Measurements from ENCODE around the gene PCNX2.

PCNX2 gene

DNA sequence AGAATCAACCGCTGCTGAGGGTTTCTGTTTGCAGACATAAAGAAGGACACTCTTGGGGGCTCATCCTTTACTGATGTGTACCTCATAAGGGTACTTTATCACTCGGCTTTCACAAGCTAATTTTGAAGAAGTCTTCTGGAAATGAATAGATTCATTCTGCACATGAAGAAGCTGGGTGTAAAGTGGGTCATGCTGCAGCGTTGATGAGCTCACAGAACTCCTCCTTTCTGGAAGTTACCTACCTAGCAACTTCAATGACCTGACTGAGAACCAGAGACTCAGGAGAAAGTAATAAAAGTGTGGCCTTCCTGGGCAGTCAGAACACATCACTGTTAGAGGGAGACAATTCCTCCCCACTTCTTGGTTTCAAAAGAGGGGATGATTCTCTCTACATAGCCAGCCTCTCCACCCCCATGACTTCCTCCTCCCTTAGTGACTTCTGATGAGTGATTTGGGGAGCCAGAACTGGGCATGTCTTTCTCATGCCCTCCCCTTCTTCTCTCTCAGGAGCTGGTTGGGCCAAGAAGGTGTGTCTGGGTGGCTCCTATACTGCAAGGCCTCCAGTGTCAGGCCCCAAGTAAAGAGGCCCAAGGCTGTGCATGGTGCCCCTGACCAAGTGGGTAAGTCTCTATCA is 27.0 kb downstream of the PCNX2 start:
- no peak for DNase-seq

DNA sequence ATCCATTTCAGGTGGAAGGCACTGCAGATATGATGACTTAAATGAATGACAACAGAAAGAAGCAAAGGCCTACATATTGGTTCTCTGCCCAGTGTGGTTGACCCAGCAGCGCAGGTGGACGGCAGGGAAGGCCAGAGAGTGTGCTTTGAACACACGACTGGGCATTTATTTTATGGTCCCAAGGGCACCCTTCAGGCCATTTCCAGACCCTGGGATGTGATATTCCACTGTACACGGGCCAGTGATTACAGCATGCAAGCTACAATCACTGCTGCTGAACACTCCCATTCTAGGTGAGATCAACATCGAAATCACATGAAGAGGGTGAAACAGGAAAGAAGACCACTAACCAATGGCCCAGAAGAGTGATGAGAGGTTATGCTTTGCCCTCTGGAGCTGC is 33.8 kb downstream of the PCNX2 start:
- no peak for DNase-seq

DNA sequence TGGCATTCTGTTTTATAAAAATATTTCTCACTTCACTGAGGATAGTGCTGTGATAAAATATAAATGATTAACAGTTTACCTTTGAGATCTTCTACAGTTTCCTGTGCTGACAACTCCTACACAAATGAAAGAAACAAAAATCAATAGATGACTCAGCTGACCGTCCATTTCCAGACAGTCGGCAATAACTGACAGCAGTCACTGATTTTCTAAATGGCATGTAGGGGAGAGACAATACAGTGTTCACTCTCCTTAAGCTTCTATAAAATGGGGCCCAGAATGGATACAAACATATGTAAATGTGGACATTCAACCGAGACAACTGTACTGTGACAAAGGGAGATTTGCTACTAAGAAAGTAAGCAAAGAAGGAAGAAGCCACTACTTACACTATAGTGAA is 34.3 kb downstream of the PCNX2 start:
- no peak for DNase-seq

DNA sequence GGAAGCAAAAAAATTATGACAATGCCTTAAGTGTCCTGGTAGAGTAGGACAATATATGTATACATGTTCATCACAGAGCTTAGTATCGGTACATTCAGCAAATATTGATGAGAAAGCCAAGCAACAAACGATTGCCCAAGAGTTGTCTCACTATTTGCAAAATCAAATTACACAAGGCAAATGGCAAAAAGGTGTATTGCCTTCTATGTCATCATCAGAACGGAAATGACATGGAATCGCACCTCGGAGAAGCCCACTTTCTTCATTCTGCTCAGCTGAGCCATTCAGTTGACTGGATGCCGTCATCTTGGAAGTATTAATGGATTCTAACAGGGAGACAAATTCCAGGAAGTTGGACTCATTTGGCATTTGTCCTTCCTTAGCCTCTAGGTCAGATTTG is 37.7 kb downstream of the PCNX2 start:
- DNase-seq, result no peak

DNA sequence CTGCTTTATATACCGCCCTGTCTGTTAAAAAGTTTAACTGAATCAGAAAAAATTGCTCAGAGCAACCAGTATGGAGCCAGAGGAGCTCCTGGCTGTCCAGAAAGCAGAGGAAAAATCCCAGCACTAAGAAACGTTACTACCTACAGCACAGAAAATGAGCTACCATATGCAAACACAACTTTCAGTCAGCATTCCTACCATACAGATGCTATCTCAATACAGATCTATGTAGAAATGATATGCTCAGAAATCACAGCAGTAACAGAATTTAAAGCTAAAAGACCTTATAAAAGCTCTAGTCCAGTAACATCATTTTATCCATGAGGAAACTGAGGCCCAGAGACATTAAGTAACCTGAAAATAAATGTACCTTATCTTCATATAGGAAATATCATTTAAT is 38.7 kb downstream of the PCNX2 start:
- no peak for DNase-seq

DNA sequence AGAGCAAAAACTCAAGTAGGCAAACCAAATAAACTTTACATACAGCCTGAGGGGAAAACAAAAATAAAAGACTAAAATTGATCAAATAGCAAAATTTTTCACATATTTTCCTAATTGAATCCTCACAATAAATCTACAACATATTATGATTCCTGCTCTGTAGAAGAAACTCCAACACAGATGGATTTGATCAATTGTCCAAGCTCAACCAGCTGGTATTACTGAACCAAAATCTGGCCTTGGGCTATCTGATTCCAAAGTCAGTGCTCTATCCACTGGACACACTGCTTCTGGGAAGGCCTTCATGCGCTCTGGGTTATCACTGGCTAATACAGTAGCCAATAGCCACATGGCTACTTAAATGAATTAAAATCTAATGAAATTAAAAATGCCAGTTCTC is 39.3 kb downstream of the PCNX2 start:
- DNase-seq, result no peak

DNA sequence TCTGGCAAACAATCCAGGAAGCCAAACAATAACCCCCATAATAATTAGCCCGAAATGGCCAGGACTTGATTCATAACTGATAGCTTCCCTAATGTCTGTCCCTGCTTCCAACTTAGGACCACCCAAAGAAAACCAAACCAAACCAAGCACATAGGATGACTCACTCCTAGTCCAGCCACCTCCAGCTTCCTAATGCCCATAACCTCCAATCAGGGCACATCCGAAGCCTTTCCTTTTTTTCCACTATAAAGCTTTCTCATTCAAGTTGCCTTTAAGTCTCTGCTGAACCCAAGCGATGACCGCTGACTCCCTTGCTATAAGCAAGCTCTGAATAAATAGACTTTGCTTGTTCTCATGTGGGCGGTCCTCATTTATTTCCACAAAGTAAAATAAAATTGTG is 40.4 kb downstream of the PCNX2 start:
- no peak for DNase-seq

DNA sequence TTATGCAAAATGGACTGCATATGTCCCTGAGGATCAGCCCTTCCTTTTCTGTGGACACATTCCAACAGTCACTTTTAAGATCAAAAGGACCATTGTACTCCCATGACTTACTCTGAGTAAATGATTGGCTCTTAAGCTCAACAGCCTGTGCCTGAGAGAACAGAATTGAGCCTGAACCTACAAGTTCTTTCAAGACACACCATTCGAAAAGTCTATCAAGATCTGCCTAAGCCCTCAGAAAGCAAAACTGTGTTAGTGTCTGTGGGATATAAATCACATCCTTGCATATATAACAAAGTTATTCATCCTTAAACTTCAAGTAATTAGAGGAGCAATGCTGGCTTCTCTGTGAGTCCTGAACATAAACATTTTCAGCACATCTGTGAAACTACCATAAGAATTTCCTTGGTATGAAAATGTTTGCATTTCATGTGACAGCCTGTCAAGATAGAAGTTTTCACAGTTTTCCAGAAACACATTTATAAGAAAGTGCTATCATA is 41.6 kb downstream of the PCNX2 start:
- DNase-seq, result no peak

DNA sequence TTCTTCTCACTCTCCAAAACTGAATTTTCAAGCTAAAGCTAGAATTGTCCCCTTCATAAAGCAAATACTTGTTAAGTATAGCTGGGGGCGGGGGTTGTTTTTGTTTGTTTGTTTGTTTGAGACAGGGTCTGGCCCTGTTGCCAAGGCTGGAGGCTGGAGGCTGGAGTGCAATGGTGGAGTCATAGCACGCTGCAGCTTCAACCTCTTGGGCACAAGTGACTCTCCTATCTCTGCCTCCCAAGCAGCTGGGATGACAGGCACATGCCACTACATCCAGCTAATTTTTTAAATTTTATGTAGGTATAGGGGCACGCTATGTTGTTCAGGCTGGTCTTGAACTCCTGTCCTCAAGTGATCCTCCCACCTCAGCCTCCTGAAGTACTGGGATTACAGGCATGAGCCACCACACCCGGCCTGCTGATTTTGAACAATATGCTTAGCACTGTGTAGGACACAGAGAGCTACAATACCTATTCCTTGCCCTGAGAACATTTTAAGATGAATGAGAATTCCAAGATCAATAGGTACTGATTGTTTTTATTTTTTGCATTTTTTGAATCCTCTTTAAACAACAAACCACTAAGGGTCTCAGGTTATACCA is 42.2 kb downstream of the PCNX2 start:
- DNase-seq, result no peak

DNA sequence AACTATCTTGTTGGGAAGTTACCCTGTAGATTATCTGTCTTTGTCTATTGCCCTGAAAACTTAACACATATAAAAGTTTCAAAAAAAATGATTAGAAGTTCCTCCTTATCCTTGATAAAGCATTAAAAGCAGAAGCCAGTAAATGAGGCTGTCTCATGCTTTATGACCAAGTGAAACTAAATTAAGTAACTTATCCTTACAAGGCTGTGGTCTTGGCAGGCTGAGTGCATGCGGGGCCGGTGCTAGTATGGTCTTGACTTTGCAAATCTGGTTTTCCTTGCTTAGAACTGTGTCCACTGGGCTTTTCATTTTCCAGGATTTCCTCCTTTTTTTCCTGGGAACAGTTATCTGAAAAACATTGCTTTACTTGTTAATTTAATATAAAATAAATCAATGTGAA is 43.1 kb downstream of the PCNX2 start:
- peak in 2 of 51 donors; percentile 2 for DNase-seq

DNA sequence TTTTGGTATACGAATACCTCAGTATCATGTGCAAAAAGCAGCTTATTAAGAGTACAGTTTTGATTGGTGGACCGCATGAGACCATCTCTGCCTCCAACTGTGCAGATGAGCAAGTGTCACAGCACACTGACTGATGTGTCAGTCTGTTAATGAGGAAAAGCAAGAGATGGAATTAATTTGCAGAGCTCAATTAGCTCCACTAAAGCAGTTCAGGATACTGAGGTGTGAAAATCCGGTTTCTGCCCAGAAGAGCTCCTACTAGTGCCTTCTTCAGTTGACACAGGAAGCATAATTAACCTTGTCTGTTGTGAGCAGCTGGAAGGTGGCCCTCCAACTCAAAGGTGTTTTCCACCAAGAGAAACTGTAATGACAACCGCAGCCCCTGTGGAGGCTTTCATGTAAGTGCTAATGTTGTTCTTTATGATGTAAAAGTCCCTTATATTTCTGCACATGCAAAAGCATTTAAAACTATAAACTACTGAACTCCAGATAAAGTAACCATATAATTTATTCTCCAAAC is 44.3 kb downstream of the PCNX2 start:
- DNase-seq, result no peak

DNA sequence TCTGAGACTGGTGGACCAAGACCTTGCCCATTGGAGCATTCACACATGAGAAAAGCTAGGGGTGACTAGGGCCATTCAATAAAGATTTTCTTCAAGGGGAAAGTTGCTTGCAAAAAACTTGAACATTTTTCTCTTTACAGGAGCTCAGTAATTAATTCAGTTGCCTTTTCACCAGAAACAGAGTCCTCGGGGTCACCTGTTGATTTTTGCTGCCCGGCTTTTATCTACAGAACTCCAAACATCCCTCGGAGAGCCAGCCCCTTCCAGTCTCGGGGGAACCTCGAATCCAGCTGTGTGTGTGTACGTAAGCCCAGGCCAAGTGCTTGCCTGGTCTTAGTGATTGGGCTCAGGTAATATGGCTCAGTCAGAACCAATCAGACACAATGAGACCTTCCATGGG is 47.5 kb downstream of the PCNX2 start:
- no peak for DNase-seq

DNA sequence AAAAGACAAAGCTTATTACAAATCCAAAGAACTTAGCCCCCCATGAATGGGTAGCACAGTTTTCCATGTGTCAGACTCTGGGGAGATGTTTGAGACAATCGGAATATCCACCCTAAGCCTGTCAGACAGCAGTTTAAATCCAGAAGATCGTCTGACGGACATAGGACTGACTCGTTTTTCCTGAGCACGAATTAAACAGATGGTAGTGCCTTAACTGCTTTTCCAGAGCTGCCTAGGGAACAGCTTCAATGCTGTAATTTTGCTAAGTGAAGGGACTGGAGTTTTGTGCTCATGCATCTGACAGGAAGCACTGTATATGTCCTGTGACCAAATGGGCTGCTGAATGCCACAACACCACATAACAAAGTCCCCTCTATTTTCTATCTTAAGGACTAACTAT is 48.6 kb downstream of the PCNX2 start:
- no peak for DNase-seq

DNA sequence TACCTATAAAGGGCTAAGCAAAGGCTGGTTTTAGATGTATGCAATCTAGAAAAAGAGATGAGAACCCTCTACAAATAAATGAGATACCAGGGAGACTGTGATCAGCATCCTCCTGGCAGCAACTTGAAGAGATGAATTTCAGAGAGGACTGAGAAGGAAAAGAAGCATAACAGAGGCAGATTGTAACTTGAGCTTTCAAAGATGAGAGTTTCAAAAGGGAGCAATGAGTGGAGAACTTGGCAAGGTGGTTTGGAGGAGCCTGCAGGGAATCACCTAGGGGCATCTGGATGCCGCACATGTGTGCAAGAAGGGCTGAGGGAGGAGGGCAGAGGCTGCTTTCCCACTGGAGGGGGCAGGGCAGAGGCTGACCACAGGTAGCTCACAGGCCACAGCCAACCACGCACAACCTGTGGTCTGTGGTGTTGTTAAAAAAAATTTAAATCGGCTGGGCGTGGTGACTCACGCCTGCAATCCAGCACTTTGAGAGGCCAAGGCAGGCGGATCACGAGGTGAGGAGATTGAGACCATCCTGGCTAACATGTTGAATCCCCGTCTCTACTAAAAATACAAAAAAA is 50.2 kb downstream of the PCNX2 start:
- DNase-seq, result no peak

DNA sequence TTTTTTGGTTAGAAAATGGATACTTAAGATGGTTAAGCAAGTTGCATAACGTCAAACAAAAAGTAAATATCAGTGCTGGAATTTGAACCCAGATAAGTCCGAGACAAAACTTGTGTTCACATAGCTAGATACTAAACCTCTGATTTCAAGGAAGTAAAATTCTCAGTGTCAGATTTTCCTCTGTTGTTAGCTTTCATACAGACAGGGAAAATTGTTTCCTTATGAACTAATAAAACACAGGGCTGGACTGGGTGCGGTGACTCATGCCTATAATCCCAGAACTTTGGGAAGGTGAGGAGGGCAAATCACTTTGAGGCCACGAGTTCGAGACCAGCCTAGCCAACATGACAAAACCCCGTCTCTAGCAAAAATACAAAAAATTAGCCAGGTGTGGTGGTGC is 51.3 kb downstream of the PCNX2 start:
- no peak for DNase-seq

DNA sequence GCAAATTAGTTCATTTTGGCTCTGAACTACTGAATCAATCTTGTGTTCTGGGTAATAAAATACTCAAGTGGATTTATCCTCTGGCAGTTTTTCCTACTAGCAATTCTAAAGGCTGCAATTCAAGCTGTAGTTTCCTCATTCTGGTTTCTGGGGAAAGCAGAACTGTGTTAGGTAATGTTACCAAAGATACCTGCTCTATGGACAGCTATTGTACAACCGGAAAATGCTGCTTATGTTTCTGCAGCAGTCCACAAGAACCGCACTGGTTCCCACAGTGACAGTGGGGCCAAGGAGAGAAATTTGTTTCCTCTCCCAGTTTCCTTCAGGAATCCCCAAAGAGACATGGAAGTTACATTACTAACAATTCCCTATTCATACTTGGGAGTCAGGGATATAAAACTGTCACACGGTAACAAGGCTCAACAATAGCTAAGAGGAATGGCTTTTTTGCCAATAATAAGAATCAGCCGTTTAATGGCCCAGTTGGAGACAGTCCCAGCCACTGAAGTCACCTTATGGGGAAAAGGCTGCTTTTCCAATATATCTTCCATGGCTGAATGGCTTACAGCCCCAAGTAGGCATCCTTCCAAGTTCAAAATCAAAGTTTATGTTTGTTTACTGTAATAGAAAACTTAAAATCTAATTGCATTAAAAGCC is 52.6 kb downstream of the PCNX2 start:
- DNase-seq, result peak in 1 of 51 donors; percentile 5

DNA sequence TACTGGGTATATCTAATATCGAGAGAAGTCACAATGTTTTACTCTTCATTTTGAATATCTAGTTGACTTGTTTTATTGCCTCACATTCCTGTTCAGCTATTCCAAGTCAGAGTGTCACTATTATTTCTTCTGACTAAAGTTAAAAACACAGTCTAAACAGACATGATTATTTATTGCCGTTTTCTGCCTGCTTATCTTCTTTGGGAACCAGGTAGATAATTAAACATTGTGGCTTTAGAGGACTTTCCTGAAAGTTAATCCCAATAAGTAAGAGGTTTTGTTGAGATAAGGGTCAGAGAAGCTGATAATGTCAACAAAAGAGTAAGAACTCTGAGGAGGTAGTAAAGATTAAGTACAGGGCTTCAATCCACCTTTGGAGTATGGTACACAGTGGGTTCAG is 53.8 kb downstream of the PCNX2 start:
- DNase-seq, result no peak

DNA sequence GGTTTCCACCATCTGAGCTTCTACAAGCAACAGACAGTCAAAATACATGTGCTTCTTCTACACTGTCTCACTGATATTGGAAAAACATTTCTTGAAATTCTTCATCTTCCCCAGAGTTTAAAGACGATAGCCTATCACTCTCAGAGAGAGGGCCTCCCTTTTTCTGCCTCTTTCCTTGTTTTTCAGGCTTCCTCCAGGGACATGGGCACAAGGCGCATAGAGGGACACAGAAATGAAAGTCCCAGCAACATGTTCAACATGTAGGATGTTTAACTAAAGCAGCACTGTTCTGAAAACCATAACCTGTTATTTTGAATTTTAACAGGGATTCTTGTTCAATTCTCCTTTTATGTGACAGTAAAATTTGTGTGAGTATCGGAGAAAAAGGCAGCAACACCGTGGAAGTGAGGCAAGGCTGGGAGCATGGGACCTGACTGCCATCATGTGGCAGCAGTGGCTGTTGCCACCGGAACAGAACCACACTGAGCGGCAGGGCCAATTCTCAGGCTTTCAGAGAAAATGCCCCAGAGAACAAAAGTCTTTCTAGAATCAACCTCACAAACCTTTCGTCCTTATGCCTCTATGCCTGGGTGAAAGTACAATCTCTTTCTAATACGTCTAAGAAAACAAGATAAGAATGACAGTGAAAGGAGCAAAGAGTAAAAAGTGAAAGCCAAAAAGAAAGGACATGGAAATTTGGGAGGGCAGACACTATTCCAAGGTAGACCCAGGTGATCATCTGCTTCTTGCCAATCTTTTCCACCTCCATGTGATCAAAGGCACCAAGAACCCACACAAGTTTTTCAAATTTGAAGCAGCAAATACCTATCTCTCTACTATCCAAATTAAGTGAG is 54.5 kb downstream of the PCNX2 start:
- peak in 45 of 51 donors; percentile 4 to 74 (median 38) for DNase-seq

DNA sequence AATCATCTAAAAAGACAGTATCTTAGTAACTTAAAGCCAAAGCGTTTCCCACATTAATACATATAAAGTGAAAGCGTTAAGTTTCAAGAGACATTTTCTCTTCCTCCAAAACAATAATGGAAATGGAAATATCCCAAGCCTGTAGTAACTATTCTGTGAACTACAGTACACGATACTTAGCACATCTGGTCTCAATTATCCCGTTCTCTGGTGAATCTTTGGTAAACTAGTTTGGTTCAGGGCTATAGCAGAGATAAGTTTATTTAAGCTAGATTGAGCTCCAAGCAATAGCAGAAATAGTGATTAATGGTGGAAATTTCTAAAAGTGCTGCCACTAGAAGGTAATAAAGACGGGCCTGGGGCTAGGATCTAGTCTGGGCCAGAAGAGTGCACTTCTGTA is 55.2 kb downstream of the PCNX2 start:
- DNase-seq, result no peak

DNA sequence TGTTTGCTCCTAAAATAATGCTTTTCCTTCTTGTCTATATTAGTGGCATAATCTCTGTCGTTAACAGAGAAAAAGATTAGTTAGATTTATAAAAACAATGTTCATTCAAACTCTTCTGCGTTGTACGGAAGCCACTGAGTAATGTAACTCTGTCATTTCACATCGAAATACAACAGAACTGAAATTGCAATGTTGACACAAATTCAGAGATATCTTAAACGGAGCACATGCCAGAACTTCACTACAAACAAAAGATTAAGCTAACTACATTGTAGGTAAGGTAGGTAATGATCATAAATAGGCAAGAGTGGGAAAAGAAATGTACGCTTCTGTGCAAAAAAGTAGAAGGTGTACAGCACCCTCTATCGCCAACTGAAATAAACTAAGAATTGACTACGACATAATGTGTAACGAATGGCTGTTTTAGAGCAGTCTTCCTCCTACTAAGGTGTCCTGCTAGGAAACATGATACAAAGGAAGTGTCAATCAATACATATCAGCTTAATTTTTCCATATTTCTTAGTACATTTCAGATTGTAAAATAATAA is 56.6 kb downstream of the PCNX2 start:
- DNase-seq, result no peak

DNA sequence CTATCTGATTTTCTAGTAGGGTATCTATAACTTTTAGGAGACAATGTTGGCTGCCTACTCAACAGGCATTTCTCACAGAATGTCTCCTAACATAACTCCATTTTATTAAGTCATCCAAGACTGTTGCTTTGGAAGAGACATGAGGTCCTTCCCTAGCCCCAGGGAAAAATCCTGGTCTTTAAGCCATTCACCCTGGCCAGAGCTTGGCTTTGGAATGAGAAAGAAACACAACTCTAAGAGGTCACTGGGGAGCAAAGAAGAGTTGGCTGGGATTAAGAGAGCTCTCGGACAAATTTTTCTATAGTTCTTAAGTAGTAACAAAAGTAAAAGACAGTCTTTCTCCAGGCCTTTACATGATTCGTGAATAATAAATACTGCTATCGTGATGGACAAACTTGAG is 57.9 kb downstream of the PCNX2 start:
- DNase-seq, result no peak

All from hypothalamus (tissue), 51 donors.